ENCODE data around the gene NAPEPLD.
A peak's percentile ranks its signal among the peaks of the same experiment; 100 is the strongest.
"Not testable (repeated sequence)": the region's sequence is repeated elsewhere in the genome, so short reads cannot be mapped to it uniquely, and the experiment has no call there.

NAPEPLD gene

GRCh38 chr7:103106005-103106702 is 42.7 kb downstream of the NAPEPLD start:
- DNase-seq, result no peak

GRCh38 chr7:103101543-103101942 is 47.4 kb downstream of the NAPEPLD start:
- no peak for DNase-seq

DNA sequence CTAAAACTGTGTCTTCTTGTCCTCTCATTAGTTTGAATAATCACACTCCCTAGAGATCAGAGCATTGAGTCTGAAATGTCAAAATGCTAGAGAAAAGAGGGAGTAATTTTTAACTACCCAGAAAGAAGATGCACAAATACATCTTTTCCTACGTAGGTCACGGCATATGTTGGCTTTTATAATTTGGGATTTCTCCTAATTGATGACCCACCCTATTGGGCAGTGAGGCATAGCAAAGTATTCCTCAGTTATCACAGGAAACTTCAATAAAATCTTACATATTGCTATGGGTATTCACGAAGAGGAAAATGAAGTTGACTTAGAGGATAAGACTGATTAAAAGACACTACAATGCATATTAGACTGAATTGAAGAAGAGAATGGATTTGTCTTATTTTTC is 48.6 kb downstream of the NAPEPLD start:
- no peak for DNase-seq

- no peak for DNase-seq
Measured at GRCh38 chr7:103097041-103097440, 51.9 kb downstream of the NAPEPLD start.

GRCh38 chr7:103095558-103095957 is 53.3 kb downstream of the NAPEPLD start:
- not testable (repeated sequence) for DNase-seq

DNA sequence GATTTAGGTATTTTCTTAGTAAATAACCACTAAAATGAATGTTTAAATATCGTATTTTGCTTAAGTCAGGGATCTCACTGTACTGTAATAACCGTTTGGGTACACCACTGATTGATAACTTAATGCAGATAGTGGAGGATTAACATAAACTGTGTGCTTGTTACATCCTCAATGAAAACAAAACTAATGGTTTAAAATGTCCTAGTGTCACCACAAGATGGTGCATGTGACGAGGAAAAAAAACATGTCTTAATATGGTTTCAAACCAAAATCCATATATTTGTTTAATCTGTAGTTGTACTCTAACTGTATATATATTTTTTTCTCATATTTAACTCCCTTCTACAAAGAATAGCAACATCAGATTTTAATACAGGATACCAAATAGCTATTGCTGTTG is 54.8 kb downstream of the NAPEPLD start:
- DNase-seq, result no peak

DNA sequence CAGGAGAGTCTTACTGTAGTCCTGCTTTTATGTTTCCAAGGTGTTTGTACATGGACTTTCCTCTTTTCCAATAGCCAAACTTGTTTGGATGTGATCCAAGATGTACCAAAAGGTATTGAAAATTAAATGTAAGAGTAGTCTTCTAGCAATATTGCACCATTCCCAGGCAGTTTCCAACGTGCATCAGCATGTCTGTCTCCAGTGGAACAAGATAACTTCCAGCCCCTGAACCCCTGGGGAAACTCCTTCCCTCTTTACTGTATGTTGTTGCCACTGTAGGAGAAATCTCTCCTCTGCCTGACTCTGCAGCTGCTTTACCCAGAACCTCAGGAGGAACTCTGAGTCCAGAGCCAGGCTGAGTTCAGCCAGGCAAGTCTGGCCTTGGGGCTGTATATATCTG is 55.5 kb downstream of the NAPEPLD start:
- DNase-seq, result no peak

DNA sequence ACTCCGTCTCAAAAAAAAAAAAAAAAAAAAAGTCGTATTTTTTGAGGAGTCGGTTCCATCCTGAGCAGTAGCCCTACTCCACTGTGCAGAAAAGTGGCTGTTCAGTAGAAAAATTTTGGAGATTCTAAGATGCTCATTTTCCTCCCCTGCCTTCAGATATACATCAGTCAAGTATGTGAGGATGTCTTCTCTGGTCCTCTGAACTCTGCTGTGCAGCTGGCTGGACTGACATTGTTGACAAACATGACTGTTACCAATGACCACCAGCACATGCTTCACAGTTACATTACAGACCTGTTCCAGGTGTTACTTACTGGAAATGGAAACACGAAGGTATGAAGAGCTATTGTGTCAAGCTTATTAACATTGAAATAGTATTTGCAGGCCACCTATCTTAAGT is 56.6 kb downstream of the NAPEPLD start:
- DNase-seq, result not testable (repeated sequence)

GRCh38 chr7:103083210-103083609 is 65.7 kb downstream of the NAPEPLD start:
- DNase-seq, result no peak

- no peak for DNase-seq
Measured at GRCh38 chr7:103082497-103082896, 66.4 kb downstream of the NAPEPLD start.

DNA sequence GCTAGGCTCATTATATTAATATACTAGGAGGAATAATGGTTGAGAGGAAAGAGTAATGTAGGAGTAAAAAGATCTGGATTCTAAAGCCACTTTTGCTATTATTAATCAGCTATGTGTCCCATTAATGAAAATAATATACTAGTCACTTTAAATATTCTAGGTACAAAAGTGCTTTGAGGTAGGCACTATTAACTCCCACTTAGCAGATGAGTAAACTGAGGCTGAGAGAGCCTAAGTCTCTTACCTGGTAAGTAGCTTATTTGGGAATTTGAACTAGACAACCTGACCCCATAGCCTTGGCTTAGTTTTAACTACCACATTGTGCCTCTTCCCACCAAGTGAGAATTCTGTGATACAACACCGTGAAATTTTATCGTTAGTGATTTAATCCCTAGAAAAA is 68.0 kb downstream of the NAPEPLD start:
- no peak for DNase-seq

GRCh38 chr7:103079836-103080235 is 69.1 kb downstream of the NAPEPLD start:
- DNase-seq, result no peak

- DNase-seq, result not testable (repeated sequence)
Measured at GRCh38 chr7:103078226-103078625, 70.7 kb downstream of the NAPEPLD start.

GRCh38 chr7:103077318-103077717 is 71.6 kb downstream of the NAPEPLD start:
- DNase-seq, result no peak

DNA sequence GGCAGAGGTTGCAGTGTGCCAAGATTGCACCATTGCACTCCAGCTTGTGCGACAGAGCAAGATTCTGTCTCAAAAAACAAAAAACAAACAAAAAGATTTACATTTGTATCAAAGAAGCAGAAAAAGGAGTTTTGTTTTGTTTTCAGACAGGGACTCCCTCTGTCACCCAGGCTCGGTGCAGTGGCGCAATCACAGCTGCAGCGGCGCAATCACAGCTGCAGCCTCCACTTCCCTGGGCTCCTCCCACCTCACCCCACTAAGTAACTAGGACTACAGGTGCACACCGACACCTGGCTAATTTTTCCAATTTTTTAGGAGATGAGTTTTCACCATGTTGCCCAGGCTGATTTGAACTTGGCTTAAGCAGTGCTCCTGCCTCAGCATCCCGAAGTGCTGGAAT is 72.1 kb downstream of the NAPEPLD start:
- DNase-seq, result no peak

- DNase-seq, result peak; percentile 53 to 63
Measured at GRCh38 chr7:103075337-103075918, 73.5 kb downstream of the NAPEPLD start.

- DNase-seq, result peak; percentile 86
Measured at GRCh38 chr7:103074519-103075336, 74.2 kb downstream of the NAPEPLD start, which contains the start of the genes ARMC10 and FBXL13. ARMC10 (plus strand) TSS chr7:103075140; CDS start chr7:103075273, 133 bp downstream. FBXL13 (minus strand) TSS chr7:103074796.

DNA sequence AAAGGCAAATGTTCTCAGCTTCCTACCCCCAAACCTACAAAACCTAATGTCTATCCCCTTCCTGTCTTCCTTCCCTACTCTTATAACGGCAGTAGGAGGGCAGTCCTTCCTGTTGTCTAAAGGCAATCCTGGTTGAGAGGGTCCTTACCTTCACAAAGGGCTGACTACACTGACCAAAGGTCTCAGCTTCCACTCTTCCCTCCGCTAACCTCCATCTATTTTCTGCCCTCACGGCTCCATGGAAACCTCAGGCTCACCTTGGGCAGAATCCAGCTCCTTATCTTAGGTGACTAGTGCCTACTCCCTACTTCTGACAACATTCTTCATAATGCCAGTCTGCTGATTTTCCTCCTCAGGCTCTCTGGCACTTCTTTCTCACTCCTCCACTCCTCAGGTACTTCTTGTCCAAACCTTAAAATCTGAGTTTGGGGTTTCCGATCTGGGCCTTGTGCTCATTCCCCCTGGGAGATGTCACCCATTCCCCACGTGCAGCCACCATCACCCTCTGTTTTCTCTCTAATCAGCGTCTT is 74.8 kb downstream of the NAPEPLD start:
- DNase-seq, result no peak

DNA sequence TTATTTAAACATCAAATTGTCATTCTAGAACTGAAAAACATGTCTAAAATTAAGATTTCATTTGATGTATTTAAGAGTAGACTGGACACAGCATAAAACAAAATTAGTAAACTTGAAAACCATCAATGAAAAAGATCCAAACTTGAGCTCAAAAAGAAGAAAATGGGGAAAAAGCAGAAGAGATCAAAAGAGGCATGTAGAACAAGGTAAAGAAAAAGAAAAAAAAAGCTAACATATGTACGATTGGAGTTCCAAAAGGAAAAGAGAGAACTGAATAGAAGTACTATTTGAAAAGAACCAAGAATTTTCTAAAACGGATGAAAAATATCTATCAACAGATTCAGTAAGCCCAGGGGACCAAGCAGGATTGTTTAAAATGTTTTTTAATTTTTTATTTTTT is 77.9 kb downstream of the NAPEPLD start:
- no peak for DNase-seq

DNA sequence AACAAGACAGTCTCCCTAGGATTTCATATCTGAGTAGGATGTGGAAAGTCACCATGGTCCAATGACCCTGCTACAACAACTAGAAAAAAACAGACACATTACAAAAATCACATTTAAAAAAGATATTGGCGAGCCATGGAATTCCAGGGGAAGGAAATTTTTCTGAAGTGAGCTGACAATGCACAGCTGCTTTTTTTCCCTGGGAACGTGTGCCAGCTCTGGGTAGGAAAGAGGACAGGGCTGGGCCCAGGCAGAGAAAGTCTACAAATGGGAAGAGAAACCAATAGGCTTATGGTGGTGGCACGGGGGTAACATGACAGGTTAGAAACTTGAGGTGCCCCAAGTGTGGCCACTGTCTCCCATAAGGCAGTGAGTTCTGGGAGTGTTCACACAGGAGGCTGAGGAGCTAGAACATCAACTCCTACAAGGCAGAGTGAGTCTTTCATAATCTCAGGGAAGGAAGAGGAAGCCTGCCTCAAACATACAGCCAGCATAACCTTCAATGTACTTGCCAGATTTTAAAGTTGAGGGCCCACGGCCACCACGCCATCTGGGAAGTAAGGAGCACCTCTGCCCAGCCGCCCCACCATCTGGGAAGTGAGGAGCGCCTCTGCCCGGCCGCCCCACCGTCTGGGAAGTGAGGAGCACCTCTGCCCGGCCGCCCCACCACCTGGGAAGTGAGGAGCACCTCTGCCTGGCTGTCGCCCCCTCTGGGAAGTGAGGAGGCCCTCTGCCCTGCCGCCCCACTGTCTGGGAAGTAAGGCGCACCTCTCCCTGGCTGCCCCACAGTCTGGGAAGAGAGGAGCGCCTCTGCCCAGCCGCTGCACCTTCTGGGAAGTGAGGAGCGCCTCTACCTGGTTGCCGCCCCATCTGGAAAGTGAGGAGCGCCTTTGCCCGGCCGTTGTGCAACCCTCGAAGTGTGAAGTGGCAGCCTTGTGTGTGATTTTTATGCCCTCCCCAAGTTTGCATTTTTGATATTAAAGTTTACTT is 80.2 kb downstream of the NAPEPLD start:
- DNase-seq, result no peak

DNA sequence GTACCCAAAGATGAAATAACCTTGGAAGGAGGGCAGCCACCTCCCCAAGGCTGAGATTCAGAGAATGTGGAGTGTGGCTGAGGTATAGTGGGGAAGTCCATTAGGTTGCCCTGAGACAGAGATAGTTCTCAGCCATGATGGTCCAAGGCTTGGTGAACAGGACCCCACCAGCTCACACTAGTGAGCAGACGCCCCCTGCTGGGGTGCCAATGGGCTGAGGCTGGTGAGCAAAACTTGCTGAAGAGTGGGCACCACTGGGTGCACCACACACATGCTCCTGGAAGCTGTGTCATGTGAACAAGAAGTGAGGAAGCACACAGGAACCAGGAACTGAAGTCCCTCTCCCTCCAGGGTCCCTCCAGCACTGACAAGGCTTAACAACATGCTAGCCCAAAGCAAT is 83.2 kb downstream of the NAPEPLD start:
- peak; percentile 21 to 42 for DNase-seq

DNA sequence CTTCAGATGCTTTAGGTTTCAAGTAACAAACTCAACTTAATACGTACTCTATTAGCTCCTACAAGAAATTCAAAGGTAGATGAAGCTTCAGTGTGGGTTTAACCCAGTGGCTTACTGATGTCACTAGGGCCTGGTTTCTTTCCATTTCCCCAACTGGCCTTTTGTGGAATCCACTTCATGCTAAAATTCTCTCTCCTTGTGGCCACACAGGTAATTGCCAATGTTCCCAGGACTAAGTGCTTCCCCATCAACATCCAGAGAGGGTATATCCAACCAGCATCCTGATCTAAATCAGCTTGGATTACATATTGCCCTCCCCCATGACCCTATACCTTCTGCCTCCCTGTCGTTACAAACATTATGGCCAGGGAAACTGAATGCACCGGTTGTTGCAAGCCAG is 85.0 kb downstream of the NAPEPLD start:
- no peak for DNase-seq
